Measurements from ENCODE around the gene NGF. TPM values are rescaled to one million over a fixed set of nuclear protein-coding genes. Genes with fewer than 3 reads are reported as not detected.

Gene NGF
- total and polyA plus RNA-seq, 2 of the 8 experiments (the other 6 are each of a cell fraction or from before 2014, with no cell fraction given) = 1.6 TPM; not detected in 1

GRCh38 chr1:115289940-115290339 lies 48.1 kb downstream of the NGF start:
- Histone ChIP-seq H3K14ac (ENCODE audit: insufficient read length) (no peak overlapping the region), H2AFZ (ENCODE audit: low read length) (no peak overlapping the region), H3K18ac (ENCODE audit: extremely low read depth, low read length) (no peak overlapping the region), H3K9ac (replicated peaks in 1 of 4; ENCODE audit: extremely low read depth in 1 of 4, low read depth in 3 of 4, low read length in 3 of 4) (no peak overlapping the region), H3K23ac (ENCODE audit: insufficient read length) (no peak overlapping the region), H2BK20ac (ENCODE audit: low read length) (no peak overlapping the region), H3K79me1 (ENCODE audit: low read depth, low read length) (no peaks in the 10 kb centered on the region), H2BK12ac (ENCODE audit: low read depth, low read length) (no peak overlapping the region), H3K4me3 (ENCODE audit: extremely low read depth in 1 of 4, insufficient read depth in 2 of 4, low read depth in 3 of 4, low read length in 4 of 4) (no peak overlapping the region), H2AK5ac (ENCODE audit: low read depth, low read length) (no peak overlapping the region), H2BK15ac (ENCODE audit: low read length) (no peak overlapping the region), H4K8ac (ENCODE audit: extremely low read depth, insufficient read depth, low read length) (no peak overlapping the region), H3K9me3 (ENCODE audit: insufficient read depth in 2 of 2, low read depth in 1 of 2, low read length in 1 of 2) (no peaks in the 10 kb centered on the region; a peak in 1 of 4 replicates), H3K79me2 (ENCODE audit: control insufficient read depth in 1 of 2, insufficient read depth in 2 of 2, low read length in 2 of 2) (no peaks in the 10 kb centered on the region), H4K20me1 (replicated peaks in 1 of 2; ENCODE audit: control insufficient read depth in 1 of 2, insufficient read depth in 2 of 2, low read length in 2 of 2) (no peaks in the 10 kb centered on the region), H3K4ac (replicated peaks; ENCODE audit: insufficient read length, low read depth, low read length) (no peak overlapping the region), H3K27ac (ENCODE audit: low read depth, low read length) (no peak overlapping the region), H3K4me1 (replicated peaks in 1 of 4; ENCODE audit: control insufficient read depth in 3 of 4, insufficient read depth in 4 of 4, low read length in 3 of 4) (peaks cover 0 to 3% (median 0%) of the 10 kb centered on the region in 4 experiments; a peak in 2 of 7 replicates), H2BK120ac (replicated peaks; ENCODE audit: low read depth, low read length) (no peak overlapping the region), H4K5ac (ENCODE audit: insufficient read length, low read depth, low read length) (no peak overlapping the region), H2BK5ac (ENCODE audit: low read depth, low read length) (no peak overlapping the region), H3K23me2 (ENCODE audit: low read depth, low read length) (no peaks in the 10 kb centered on the region), H3K56ac (replicated peaks; ENCODE audit: insufficient read length, low read depth, low read length) (no peak overlapping the region), H4K91ac (replicated peaks; ENCODE audit: insufficient read length, low read length) (no peak overlapping the region), H3K36me3 (ENCODE audit: control insufficient read depth in 2 of 4, insufficient read depth in 4 of 4, low read length in 3 of 4) (no peaks in the 10 kb centered on the region), H3K4me2 (ENCODE audit: insufficient read depth in 1 of 2, low read depth in 2 of 2, low read length in 2 of 2) (no peak overlapping the region), H3K27me3 (replicated peaks in 1 of 4; ENCODE audit: control insufficient read depth in 3 of 4, extremely low read depth in 1 of 4, insufficient read depth in 3 of 4, low read length in 3 of 4) (no peaks in the 10 kb centered on the region; a peak in 1 of 7 replicates)
- CTCF ChIA-PET (ENCODE audit: partially characterized antibody) = interaction anchor here (0.6 to 2.1 kb wide), 5 partner anchors 10 to 172 kb away, joined by 3 to 9 read pairs (median 5); partner anchors contain the start of gene NGF
- TF ChIP-seq TEAD4 (IDR thresholded peaks at IDR 0.05; ENCODE audit: low read depth, low read length) (peak; percentile 69), BRCA1 (IDR thresholded peaks at IDR 0.05; ENCODE audit: low read depth, low read length) (no peak)
- no peak for DNase-seq (ENCODE audit: low read depth in 1 of 2, low spot score in 2 of 2)
- POLR2A ChIA-PET (ENCODE audit: partially characterized antibody) = interaction anchor here (0.8 kb wide), 1 partner anchor 49 kb away, joined by 3 read pairs; no protein-coding TSS in a partner anchor
- WGBS, 2 experiments (ENCODE audit: extremely low coverage in 1 of 2, insufficient coverage in 1 of 2, insufficient read length in 1 of 2, insufficient replicate concordance in 2 of 2, low coverage in 1 of 2, low lambda C conversion rate in 2 of 2, missing lambda C conversion rate in 1 of 2) = 71% methylated on average over 1 of the region's 1 CpG; no CpG with 5 or more reads in 1 of the 2 experiments
- FAIRE-seq = no peak

Measured in H1 (cell line).